Measurements from ENCODE around the gene MACROD2. TPM values are rescaled to one million over a fixed set of nuclear protein-coding genes. Genes with fewer than 3 reads are reported as not detected.

The MACROD2 gene
- total RNA-seq, 1 donor from 2014 or later, result 2.5 TPM

- Mint-ChIP-seq H3K27ac (ENCODE audit: unreplicated experiment) (no peak overlapping the region), H3K27me3 (ENCODE audit: unreplicated experiment) (no peaks in the 10 kb centered on the region), H3K4me1 (ENCODE audit: unreplicated experiment) (no peaks in the 10 kb centered on the region), H3K4me3 (ENCODE audit: unreplicated experiment) (no peak overlapping the region), H3K36me3 (ENCODE audit: unreplicated experiment) (no peaks in the 10 kb centered on the region), H3K9me3 (ENCODE audit: unreplicated experiment) (peaks cover 15% of the 10 kb centered on the region)
- no peak for DNase-seq (ENCODE audit: extremely low spot score, unreplicated experiment)
- TF ChIP-seq, protein P1, sequence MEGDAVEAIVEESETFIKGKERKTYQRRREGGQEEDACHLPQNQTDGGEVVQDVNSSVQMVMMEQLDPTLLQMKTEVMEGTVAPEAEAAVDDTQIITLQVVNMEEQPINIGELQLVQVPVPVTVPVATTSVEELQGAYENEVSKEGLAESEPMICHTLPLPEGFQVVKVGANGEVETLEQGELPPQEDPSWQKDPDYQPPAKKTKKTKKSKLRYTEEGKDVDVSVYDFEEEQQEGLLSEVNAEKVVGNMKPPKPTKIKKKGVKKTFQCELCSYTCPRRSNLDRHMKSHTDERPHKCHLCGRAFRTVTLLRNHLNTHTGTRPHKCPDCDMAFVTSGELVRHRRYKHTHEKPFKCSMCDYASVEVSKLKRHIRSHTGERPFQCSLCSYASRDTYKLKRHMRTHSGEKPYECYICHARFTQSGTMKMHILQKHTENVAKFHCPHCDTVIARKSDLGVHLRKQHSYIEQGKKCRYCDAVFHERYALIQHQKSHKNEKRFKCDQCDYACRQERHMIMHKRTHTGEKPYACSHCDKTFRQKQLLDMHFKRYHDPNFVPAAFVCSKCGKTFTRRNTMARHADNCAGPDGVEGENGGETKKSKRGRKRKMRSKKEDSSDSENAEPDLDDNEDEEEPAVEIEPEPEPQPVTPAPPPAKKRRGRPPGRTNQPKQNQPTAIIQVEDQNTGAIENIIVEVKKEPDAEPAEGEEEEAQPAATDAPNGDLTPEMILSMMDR (IDR thresholded peaks at IDR 0.05), result no peak
These were observed 566.5 kb downstream of the MACROD2 start for GRCh38 chr20:14561741-14562221.

GRCh38 chr20:14562981-14563380 lies 567.7 kb downstream of the MACROD2 start:
- Mint-ChIP-seq H3K9me3 (ENCODE audit: unreplicated experiment) (peaks cover 15% of the 10 kb centered on the region), H3K4me3 (ENCODE audit: unreplicated experiment) (no peak overlapping the region), H3K27me3 (ENCODE audit: unreplicated experiment) (no peaks in the 10 kb centered on the region), H3K36me3 (ENCODE audit: unreplicated experiment) (no peaks in the 10 kb centered on the region), H3K4me1 (ENCODE audit: unreplicated experiment) (no peaks in the 10 kb centered on the region), H3K27ac (ENCODE audit: unreplicated experiment) (no peak overlapping the region)
- TF ChIP-seq, protein P1 (IDR thresholded peaks at IDR 0.05), result no peak
- no peak for DNase-seq (ENCODE audit: extremely low spot score, unreplicated experiment)

DNA sequence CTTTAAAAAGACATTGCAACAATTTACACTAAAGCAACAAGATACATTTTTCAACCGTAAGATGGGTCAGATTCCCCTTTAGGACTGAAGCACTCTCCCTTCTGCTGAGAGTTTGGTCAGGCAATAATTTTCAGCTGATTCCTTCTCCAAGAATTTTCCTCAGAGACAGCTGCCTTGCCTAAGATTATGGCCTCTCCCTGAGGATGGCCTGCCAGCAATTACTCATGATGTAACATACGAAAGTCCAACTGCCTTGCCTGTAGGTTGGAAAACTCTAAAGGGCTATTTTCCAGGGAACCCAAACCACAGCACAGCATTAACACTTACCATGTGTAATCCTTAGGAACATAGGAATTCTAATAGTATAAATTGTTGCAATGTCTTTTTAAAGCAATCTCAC lies 571.2 kb downstream of the MACROD2 start:
- no peak overlapping the region for H3K4me3 Mint-ChIP-seq (ENCODE audit: unreplicated experiment)
- no peak for DNase-seq (ENCODE audit: extremely low spot score, unreplicated experiment)
- no peaks in the 10 kb centered on the region for H3K4me1 Mint-ChIP-seq (ENCODE audit: unreplicated experiment)
- TF ChIP-seq, protein P1 (IDR thresholded peaks at IDR 0.05), result no peak
- H3K36me3 Mint-ChIP-seq (ENCODE audit: unreplicated experiment), result no peaks in the 10 kb centered on the region
- H3K9me3 Mint-ChIP-seq (ENCODE audit: unreplicated experiment), result peaks cover 15% of the 10 kb centered on the region
- H3K27ac Mint-ChIP-seq (ENCODE audit: unreplicated experiment), result no peak overlapping the region
- no peaks in the 10 kb centered on the region for H3K27me3 Mint-ChIP-seq (ENCODE audit: unreplicated experiment)

DNA sequence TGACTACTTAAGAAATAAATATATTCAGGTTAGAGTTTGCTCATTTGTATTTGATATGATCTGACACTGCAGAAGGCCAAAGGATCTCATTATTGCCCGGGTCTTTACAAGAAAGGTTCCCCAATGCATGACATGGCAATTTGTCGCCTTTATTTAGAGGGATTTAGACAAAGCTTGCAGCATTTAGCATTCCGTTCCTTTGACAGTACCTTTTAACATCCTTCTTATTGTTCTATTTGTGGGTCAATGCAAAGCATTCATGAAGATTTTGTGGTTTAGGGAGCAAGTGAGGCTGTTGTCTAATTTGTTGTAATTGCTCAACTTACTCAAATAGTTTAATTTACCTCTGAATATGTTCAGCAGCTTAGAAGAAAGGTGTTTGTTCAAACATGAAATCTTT lies 572.9 kb downstream of the MACROD2 start:
- peaks cover 15% of the 10 kb centered on the region for H3K9me3 Mint-ChIP-seq (ENCODE audit: unreplicated experiment)
- no peak overlapping the region for H3K27ac Mint-ChIP-seq (ENCODE audit: unreplicated experiment)
- no peaks in the 10 kb centered on the region for H3K4me1 Mint-ChIP-seq (ENCODE audit: unreplicated experiment)
- TF ChIP-seq, protein P1 (IDR thresholded peaks at IDR 0.05), result no peak
- DNase-seq (ENCODE audit: extremely low spot score, unreplicated experiment), result no peak
- H3K4me3 Mint-ChIP-seq (ENCODE audit: unreplicated experiment), result no peak overlapping the region
- no peaks in the 10 kb centered on the region for H3K27me3 Mint-ChIP-seq (ENCODE audit: unreplicated experiment)
- H3K36me3 Mint-ChIP-seq (ENCODE audit: unreplicated experiment), result no peaks in the 10 kb centered on the region

GRCh38 chr20:14568701-14569100 lies 573.4 kb downstream of the MACROD2 start:
- TF ChIP-seq, protein P1 (IDR thresholded peaks at IDR 0.05), result no peak
- H3K4me3 Mint-ChIP-seq (ENCODE audit: unreplicated experiment), result no peak overlapping the region
- no peak for DNase-seq (ENCODE audit: extremely low spot score, unreplicated experiment)
- no peaks in the 10 kb centered on the region for H3K4me1 Mint-ChIP-seq (ENCODE audit: unreplicated experiment)
- H3K27me3 Mint-ChIP-seq (ENCODE audit: unreplicated experiment), result no peaks in the 10 kb centered on the region
- no peak overlapping the region for H3K27ac Mint-ChIP-seq (ENCODE audit: unreplicated experiment)
- H3K36me3 Mint-ChIP-seq (ENCODE audit: unreplicated experiment), result no peaks in the 10 kb centered on the region
- H3K9me3 Mint-ChIP-seq (ENCODE audit: unreplicated experiment), result peaks cover 15% of the 10 kb centered on the region

Data from osteocyte (in vitro differentiated cells).